ENCODE data around the gene SLMAP.

DNA sequence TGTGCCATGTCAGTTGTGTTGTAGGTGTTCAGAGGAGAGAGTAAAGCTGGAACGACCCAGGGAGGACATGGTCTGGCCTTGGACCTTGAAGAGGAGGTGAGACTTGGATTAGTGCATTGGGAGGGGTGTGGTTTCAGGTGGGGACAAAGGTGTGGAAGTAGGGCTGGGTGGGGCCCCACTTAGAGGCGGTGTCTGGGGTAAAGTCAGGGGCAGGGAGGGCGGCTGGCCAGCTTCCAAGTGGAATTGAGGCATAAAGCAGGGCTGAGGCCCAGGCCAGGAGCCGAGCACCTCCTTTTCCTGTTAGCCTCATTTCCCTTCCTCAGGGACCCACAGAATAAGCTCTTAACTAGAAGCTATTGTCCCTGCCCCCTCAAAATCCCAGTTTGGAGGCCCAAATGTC, 215.9 kb downstream of the SLMAP start:
- TF ChIP-seq, protein P1, sequence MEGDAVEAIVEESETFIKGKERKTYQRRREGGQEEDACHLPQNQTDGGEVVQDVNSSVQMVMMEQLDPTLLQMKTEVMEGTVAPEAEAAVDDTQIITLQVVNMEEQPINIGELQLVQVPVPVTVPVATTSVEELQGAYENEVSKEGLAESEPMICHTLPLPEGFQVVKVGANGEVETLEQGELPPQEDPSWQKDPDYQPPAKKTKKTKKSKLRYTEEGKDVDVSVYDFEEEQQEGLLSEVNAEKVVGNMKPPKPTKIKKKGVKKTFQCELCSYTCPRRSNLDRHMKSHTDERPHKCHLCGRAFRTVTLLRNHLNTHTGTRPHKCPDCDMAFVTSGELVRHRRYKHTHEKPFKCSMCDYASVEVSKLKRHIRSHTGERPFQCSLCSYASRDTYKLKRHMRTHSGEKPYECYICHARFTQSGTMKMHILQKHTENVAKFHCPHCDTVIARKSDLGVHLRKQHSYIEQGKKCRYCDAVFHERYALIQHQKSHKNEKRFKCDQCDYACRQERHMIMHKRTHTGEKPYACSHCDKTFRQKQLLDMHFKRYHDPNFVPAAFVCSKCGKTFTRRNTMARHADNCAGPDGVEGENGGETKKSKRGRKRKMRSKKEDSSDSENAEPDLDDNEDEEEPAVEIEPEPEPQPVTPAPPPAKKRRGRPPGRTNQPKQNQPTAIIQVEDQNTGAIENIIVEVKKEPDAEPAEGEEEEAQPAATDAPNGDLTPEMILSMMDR (IDR thresholded peaks at IDR 0.05): no peak
- no peak for TF ChIP-seq POLR2A (IDR thresholded peaks at IDR 0.05)

All from lower leg skin (tissue), 3 donors.